GM18861 (cell line): ENCODE data around the gene FAM162B.
"Not testable (repeated sequence)": the region's sequence is repeated elsewhere in the genome, so short reads cannot be mapped to it uniquely, and the experiment has no call there.

ENCODE experiments used
- ATAC-seq: cut with Tn5 transposase; IDR thresholded peaks from one replicate; pipeline ENCODE4 v1.9.1; 2021; ENCODE audit not compliant: unreplicated experiment

The FAM162B gene

DNA sequence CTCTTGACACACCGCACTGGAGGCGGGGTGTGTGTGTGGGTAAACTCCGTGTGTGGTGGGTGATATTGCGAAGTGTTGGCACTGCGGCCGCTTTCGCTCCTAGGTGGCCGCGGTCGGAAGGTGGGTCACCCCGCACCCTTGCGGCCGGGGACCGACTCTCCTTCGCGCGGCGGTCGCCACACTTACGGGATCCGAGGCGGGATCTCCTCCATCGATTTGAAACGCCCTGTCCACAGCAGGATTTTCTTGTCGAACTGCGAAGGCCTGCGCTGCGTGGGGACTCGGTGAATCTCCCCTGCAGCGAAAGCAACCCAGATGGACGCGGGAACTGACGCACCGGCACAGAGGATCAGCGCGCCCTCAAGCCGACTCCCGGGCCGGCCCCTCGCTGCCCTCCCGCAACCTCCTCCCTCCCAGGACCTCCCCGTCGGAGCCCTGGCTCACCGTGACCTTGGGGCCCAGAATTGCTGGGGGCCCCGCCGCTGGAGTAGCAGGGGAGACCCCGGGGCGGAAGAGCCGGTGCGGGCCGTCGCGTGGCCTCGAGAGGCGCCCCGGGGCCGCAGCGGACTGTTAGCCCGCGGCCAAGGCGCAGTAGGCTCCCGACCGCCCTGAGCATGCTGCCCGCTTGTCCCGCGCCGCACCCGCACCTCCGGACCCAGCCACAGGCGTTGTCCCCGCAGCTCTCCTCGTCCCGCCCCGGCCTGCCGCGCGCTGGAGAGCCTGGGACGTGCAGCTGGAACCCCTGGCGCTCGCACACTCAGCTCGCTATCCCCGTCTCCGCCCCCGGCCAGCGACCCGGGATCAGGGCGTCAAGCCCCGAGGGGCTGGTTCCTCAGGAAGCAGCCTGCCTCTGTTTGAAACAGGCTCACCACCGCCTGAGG is at the start of gene FAM162B:
Gene FAM162B, minus strand, starts transcription at position 759 of the 881 bp plus-strand sequence. Its CDS starts 143 bp downstream, at position 616.
- ATAC-seq = no peak

- ATAC-seq = no peak
Observed at GRCh38 chr6:116812051-116812650, 46.6 kb upstream of the FAM162B start.

DNA sequence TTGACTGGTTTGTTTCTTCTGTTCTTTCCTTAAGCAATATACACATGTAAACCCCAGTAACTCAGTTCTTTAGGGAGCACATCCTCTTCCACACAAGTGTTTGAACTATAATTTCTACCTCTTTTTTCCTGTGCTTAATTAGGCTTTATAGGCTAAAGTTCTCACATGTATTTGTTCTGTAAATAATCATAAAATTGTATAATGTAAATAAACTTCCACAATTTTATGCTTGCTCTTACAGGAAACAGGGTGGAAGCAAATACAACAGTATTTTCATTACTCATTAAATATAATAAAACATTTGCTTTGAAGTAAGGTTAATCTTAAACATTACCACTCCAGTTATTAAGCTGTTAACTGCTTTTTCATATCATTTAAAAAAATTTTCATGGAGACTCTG is 36.5 kb upstream of the FAM162B start:
- no peak for ATAC-seq

DNA sequence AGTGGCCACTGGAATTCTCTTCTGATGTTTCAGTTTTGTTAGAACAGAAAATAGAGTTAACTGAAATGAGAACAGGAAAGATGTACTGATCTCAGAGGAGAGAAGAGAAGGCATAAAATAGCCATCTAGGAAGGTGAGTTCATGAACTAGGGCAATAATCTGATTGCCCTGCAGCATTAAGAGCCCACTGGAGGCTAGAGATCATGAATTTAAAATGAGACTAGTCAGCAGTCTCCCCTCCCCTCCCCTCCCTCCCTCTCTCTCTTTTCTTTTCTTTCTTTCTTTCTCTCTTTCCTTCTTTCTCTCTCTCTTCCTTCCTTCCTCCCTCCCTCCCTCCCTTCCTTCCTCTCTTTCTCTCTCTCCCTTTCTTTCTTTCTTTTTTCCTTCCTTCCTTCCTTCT is 34.4 kb upstream of the FAM162B start:
- ATAC-seq = no peak

- no peak for ATAC-seq
Observed at GRCh38 chr6:116797585-116797984, 32.1 kb upstream of the FAM162B start.

GRCh38 chr6:116793224-116793623 is 27.7 kb upstream of the FAM162B start:
- no peak for ATAC-seq

DNA sequence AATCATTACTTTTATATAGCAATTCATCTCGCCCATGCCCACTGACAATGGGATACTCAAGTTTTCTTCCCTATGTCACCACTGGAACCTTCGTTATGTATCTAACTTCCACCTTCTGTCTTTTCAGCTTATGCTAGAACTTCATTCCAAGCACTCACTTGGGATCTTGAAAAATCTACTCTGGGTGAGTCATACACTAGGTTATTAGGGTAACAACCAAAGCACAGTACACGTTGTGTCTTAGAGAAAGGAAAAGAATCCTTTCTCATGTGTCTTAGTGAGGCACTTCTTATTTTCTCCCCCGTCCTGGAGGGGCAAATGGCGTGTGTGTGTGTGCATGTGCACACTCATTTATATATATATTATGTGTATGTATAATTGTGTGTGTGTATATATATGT is 18.3 kb upstream of the FAM162B start:
- ATAC-seq = no peak

DNA sequence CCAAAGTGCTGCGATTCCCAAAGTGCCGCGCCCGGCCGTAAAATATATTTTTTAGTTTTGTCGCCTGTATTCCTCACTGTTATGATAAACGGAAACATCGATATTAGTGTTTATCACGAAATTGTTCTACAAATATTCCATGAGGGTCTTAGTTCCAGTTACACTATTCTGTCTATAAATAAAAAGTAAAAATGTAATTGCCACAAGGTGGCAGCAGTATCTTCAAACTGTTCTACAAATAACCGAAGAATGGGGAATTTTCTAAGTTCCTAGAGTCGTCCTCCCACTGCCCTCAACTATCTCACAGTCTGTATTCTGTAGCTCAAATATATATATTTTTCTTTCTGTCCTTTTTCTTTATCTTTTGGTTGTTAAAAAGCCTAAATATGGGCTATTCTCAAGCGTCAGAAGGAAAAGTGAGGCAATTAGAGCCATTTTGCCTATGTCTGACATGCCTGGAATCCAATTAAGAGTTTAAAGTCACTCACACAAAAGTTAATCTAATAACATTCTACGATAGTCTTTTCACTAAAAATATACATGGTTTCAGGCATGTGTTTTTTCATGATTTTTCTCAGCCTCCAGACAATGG is 14.2 kb upstream of the FAM162B start:
- peak; percentile 64 for ATAC-seq

GRCh38 chr6:116773886-116774285 is 8.4 kb upstream of the FAM162B start:
- ATAC-seq = no peak

- no peak for ATAC-seq
Observed at GRCh38 chr6:116772450-116772849, 6.9 kb upstream of the FAM162B start.

- no peak for ATAC-seq
Observed at GRCh38 chr6:116767715-116768114, 2.2 kb upstream of the FAM162B start.

DNA sequence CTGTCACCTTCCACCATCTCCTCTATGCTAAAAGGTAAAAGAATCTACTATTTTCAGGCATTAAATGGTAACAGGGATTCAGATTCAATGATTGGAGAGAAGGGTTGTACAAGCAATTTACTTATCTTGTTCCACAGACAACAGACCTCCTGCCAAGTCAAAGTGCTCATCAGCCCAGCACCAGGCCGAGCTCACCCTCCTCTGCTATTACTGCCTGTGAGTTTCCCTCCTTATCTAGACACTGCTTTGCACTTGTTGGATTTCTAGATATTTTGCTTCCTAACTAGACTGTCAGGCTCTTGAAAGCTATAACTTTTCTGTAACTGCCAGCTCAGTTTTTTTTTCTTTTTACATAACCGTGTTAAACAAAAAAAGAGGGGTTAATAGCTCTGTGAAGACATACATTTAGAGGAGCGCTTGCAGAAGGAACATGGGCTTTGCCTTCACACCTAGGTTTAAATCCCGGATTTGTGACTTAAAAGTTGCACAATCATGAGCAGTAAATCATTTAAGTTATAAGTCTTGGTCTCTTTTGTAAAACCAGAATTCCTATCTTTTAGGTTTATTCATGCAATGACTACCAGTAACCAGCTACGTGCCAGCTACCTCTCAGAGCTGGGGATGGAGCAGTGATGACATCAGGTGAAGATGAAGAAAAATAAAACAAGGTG is 1.1 kb upstream of the FAM162B start:
- ATAC-seq = no peak

GRCh38 chr6:116764629-116764960 is 924 bp downstream of the FAM162B start:
- ATAC-seq = no peak

- no peak for ATAC-seq
Observed at GRCh38 chr6:116763906-116764628, 1.5 kb downstream of the FAM162B start.

DNA sequence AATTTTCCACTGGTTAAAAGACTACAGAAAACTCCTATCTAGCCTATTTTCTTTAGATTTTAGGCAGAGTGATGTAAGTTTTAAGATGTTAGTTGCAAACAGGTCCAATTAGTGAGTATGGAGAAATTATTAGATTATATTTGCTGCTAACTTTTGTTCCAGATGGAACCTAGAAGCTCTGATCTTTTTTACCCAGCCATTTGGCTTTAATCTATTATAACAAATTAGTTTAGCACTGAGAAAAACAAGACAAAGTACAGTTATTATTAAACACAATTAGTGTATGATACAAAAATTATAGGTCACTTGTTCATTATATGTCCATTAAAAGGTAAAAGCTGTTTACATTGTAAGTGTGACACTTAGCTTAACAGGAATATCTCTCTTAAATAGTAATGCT is 2.5 kb downstream of the FAM162B start:
- ATAC-seq = no peak

DNA sequence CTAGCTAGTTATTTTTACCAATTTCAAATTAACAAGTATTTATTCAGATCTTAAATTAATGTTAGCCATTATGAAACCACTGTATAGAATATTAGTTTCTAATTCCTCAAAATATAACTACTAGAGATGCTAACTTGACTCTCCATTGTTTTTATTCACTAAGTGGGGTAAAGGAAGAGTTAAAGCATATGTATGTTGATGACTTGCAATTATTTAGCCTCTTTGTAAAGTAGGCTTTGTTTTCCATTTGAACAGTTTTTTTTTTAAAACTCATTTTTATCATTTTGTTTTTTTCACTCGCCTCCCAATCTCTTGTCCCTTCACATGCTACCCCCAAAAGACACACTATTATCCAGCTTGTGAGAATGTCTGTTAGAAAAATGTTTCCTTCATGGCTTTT is 3.3 kb downstream of the FAM162B start:
- no peak for ATAC-seq

- ATAC-seq = no peak
Observed at GRCh38 chr6:116761779-116762178, 3.7 kb downstream of the FAM162B start.

- ATAC-seq = no peak
Observed at GRCh38 chr6:116745176-116745575, 20.3 kb downstream of the FAM162B start.

GRCh38 chr6:116741571-116741970 is 23.9 kb downstream of the FAM162B start:
- no peak for ATAC-seq

DNA sequence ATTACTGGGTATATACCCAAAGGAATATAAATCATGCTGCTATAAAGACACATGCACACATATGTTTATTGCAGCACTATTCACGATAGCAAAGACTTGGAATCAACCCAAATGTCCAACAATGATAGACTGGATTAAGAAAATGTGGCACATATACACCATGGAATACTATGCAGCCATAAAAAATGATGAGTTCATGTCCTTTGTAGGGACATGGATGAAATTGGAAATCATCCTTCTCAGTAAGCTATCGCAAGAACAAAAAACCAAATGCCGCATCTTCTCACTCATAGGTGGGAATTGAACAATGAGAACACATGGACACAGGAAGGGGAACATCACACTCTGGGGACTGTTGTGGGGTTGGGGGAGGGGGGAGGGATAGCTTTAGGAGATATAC is 25.0 kb downstream of the FAM162B start:
- ATAC-seq = not testable (repeated sequence)

DNA sequence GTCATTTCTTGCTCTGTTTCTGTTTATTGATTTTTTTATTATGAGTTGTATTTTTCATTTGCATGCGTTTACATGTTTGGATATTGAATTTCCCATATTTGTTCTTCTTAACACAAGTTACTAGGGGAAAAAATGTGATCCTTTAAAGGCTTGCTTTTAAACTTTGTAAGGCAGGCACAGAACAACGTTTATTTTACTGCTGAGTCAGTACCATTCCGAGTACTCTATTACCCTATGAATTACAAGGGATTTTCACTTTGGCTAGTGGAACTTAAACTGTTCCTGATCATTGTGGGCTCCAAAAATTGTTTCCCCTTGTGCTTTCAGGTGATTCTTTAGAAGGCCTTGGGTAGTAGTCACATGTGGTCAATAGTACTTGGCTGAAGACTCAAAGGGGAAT is 28.5 kb downstream of the FAM162B start:
- no peak for ATAC-seq
